GM10266 (cell line): ENCODE measurements around the gene PTGS2.

ENCODE experiments used
- DNase-seq: peaks from one replicate; pipeline ENCODE4 v3.0.0; 2012; ENCODE audit errors: extremely low spot score
- TF ChIP-seq, protein P1 (sequence below): IDR thresholded peaks from 2 replicates; pipeline ENCODE4 v1.5.1; 2012; ENCODE audit warnings: mild to moderate bottlenecking, low read depth; ENCODE audit not compliant: control insufficient read depth, insufficient read depth; ENCODE audit errors: missing control alignments

Gene PTGS2

DNA sequence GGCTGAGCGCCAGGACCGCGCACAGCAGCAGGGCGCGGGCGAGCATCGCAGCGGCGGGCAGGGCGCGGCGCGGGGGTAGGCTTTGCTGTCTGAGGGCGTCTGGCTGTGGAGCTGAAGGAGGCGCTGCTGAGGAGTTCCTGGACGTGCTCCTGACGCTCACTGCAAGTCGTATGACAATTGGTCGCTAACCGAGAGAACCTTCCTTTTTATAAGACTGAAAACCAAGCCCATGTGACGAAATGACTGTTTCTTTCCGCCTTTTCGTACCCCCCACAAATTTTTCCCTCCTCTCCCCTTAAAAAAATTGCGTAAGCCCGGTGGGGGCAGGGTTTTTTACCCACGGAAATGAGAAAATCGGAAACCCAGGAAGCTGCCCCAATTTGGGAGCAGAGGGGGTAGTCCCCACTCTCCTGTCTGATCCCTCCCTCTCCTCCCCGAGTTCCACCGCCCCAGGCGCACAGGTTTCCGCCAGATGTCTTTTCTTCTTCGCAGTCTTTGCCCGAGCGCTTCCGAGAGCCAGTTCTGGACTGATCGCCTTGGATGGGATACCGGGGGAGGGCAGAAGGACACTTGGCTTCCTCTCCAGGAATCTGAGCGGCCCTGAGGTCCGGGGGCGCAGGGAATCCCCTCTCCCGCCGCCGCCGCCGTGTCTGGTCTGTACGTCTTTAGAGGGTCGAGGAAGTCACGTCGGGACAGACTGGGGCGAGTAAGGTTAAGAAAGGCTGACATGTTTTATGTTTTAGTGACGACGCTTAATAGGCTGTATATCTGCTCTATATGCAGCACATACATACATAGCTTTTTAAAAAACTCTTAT is at the start of gene PTGS2:
Gene PTGS2, minus strand, starts transcription at position 179 of the 817 bp plus-strand sequence. Its CDS starts 133 bp downstream, at position 46.
- TF ChIP-seq, protein P1, sequence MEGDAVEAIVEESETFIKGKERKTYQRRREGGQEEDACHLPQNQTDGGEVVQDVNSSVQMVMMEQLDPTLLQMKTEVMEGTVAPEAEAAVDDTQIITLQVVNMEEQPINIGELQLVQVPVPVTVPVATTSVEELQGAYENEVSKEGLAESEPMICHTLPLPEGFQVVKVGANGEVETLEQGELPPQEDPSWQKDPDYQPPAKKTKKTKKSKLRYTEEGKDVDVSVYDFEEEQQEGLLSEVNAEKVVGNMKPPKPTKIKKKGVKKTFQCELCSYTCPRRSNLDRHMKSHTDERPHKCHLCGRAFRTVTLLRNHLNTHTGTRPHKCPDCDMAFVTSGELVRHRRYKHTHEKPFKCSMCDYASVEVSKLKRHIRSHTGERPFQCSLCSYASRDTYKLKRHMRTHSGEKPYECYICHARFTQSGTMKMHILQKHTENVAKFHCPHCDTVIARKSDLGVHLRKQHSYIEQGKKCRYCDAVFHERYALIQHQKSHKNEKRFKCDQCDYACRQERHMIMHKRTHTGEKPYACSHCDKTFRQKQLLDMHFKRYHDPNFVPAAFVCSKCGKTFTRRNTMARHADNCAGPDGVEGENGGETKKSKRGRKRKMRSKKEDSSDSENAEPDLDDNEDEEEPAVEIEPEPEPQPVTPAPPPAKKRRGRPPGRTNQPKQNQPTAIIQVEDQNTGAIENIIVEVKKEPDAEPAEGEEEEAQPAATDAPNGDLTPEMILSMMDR: peak; percentile 56

DNA sequence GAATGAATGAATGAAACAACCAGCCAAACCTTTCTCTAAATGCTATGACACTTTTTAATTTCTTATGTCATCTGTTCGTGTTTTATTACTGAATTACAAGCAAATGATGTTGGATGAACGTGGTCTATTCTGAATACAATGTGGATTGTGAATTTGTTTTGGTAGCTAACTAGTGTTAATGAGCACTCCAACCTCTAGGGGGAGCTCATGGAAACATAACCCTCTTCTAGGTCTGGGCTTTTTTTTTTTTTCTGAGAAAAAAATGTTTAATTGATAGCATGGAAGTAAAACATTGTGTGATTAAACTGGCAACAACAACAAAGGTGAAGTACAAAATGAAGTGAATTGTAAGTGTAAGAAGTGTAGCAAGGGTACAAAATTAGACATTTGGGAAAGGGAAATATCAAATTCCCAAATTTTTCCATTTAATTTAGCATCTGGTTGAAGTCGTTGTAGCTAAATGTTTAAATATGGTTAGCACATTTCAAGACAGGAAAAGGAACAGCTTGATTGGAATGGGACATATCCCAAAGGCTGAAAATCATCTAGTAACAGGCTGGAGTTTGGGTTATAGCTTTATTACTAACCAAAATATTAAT is 42.6 kb upstream of the PTGS2 start:
- peak; percentile 27 for DNase-seq

More for the DNA sequence above, at the start of gene PTGS2:
- peak; percentile 76 for DNase-seq

DNA sequence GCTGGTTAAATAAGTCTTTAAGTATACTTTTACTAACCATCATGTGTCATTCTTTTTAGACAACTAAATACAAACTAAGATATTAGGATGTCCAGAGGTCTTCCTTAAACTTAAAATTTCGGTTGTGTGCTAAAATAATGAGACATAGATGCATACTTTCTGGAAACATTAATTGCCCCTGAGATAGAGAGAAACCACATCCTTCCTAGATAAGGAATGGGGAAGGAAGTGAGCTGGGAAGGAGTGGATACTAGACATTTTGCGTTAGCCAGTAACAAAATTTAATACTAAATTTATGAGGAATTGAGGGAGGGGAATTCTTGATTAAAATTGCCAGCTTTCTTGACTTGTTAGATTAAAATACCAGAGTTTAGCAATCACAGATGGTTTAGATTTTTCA is 37.1 kb upstream of the PTGS2 start:
- TF ChIP-seq, protein P1: no peak
- DNase-seq: no peak

More for the DNA sequence above, 42.6 kb upstream of the PTGS2 start:
- TF ChIP-seq, protein P1: peak; percentile 62

DNA sequence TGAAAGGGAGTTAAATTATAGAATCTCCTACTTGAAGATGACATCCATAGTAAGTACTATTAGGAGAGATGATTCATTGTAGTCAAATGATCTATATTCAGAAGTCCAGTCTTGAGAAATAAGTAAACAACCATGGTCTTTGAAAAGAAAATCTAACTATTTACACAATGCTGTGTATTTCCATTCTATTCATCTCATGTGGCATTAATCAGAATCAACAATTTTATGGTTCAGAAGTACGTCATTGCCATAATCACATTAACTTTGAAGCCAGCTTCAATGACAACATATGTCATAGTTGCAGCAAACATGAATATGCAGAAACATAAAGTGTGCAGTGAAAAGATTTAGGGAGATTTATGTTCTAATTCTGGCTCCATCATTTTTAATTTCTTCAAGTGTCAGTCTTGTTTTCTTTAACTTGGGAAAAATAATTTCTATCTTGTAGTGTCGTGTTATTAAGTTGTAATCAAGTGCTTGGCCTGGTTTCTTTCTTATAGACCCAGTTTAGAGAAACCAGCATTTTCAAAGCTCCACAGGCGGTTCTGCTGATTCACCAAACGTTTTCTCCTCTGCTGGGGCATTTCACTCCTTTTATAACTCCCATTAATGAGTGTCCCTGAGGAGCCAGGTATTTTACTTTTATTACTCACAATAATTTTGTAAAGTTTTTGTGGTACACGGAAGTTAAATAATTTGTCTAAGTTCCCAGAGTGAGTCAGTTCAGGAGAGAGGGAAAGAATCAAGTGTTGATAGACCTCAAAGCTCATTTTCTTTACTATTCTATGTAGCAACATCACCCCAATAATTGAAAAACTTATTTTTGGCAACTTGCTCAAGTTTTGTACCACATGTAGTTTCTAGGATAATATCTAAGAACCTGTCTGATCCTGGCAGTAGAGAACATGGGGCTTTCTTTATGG is 35.9 kb upstream of the PTGS2 start:
- TF ChIP-seq, protein P1: no peak
- DNase-seq: no peak

DNA sequence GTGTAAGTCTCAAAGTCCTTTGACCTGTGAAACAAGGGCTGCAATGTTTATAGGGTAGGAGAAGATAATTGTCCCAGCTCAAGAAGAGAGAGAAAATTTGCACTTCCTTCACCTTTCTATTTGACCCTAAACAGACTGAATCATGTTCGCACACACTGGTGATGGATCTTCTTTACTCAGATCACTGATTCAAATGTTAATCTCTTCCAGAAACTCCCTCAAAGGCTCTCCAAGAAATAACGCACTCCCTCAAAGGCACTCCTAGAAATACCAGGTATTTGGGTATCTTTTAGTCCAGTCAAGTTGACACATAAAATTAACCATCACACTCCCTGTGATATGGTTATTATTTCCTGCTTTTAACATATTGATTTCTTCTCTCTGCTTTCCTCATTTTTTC is 30.5 kb upstream of the PTGS2 start:
- TF ChIP-seq, protein P1: no peak
- DNase-seq: no peak

DNA sequence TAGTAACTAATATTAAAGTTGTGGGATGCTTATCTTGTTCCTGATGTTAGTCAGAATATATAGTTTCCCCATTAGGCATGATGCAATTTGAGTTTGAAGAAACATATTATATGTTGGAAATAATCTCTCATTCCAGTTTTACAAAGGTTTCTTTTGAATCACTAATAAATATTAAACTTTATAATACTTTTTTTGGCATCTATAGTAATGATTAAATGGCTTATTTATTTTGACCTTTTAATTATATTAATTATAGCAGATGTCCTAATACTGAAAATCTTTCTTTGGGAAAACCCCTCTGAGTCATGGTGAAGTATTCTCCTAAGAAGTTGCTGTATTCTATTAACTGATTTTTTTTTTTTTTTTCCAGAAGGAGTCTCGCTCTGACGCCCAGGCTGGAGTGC is 28.5 kb upstream of the PTGS2 start:
- TF ChIP-seq, protein P1: no peak
- no peak for DNase-seq
